Stromal cell of bone marrow (primary cell): Measurements from ENCODE around the gene ABCC8.
A peak's percentile ranks its signal among the peaks of the same experiment; 100 is the strongest.
"Not testable (repeated sequence)": the region's sequence is repeated elsewhere in the genome, so short reads cannot be mapped to it uniquely, and the experiment has no call there.

ENCODE experiments used
- DNase-seq: peaks from one replicate; pipeline ENCODE4 v3.0.0-alpha.2; 2012; ENCODE audit warnings: low read depth

Gene ABCC8

DNA sequence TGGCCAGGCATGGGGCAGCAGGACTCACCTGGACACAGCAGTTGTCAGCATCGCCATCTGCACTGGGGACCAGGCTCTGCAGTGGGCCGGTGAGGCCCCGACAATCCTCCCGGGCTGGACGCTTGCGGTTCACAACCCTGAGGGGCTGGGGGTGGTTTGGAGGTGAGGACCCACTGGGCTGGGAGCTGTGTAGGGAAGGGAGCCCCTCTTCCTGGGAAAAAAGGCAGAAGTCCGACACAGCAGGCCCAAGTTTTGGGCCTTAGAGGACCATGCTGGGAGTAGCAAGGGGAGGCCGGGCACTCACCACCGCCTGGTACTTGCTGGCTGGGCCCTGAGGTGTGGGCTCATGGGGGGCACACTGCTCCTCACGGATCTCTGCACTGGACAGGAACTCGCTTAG is 48.4 kb downstream of the ABCC8 start:
- no peak for DNase-seq

DNA sequence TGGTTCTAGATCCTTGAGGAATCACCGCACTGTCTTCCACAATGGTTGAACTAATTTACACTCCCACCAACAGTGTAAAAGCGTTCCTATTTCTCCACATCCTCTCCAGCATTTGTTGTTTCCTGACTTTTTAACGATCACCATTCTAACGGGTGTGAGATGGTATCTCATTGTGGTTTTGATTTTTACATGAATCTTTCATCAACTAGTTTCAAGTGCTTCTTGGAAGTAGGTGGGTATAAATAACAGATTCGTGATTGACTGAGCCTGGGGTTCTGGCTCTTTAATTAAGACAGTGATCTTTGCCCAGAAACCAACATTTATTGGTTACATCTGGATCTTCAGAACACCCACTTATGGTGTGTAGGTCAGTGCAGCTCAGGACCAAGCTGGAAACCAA is 50.4 kb downstream of the ABCC8 start:
- DNase-seq: not testable (repeated sequence)

- DNase-seq: no peak
Measured at GRCh38 chr11:17423533-17424310, 52.9 kb downstream of the ABCC8 start.

- DNase-seq: no peak
Measured at GRCh38 chr11:17421781-17422180, 54.9 kb downstream of the ABCC8 start.

GRCh38 chr11:17418444-17419081 is 58.1 kb downstream of the ABCC8 start:
- DNase-seq: no peak

GRCh38 chr11:17416492-17416891 is 60.2 kb downstream of the ABCC8 start:
- DNase-seq: no peak

DNA sequence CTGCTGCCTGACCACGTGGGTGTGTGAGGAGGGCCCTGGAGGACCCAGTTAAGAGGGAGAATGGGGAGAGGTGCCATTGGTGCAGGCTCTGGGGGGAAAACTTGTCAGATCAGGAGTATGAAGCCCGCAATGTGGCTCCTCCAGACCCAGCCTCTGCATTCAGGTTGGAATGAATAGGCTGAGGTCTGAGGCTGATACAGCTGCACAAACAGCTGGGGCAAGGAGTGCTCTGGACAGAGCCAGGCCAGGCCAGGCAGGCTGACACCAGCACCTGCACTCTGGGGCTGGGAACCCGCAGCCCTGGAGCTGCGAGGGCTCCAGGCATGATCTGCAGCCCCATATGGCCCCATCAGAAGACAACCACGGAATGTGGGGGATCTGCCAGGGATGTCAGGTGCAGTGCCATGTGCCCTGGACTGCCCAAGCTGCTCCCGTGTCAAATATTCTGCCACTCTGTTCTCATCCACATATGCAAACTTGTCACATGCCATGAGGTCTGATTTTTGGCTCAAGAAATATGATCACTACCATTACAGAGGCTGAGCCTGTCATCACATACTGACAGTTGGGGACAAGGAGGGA is 61.0 kb downstream of the ABCC8 start:
- DNase-seq: no peak

- no peak for DNase-seq
Measured at GRCh38 chr11:17414992-17415391, 61.7 kb downstream of the ABCC8 start.

DNA sequence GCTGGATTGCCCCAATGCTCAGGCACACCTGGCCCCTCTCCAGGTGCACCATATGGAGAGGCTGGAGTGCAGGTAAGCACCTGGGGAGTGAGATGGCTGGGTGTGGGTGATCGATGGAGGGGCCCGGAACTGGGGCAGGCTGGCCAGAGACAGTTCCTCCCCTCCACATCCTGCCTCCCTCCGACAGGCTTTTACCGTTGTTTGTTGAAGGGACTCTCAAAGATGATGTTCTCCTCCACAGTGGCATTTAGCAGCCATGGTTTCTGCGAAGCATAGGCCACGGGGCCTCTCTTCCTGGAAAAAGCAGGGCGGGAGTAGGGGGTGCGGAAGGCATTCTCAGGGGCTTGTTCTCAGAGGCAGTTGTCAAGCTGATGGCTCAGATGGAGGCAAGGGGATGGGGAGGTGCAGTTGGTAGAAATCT is 62.3 kb downstream of the ABCC8 start:
- DNase-seq: no peak

GRCh38 chr11:17413414-17414316 is 63.0 kb downstream of the ABCC8 start:
- DNase-seq: no peak

DNA sequence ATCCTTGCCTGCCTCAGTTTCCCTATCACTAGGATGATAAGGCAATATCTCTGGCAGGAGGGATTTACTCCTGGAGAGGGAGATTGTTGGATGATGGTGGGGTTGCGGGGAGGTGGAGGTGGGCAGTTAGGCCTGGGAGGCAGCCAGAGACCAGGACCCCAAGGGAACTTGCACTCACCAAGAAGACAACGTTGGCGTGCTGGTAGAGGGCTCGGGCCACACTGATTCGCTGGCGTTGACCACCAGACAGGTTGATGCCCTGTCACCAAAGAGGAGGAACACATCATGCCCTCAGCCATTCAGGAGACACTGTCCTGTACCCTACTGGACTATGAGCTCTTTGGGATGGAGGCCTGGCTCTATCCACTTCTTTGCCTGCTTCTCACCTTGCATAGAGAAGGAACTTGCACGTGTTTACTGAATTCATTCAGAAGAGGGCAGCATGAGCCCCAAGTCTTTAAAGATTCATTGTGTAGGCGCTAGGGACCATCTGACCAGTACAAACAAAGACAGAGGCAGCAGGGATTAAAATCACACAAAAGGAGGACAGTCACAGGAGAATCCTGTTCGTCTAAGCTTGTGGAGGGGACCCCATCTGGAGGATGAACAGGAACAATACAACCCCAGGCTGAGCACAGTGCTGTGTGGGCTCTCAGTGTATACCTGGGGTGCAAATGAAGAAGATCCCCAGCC is 64.0 kb downstream of the ABCC8 start:
- no peak for DNase-seq

DNA sequence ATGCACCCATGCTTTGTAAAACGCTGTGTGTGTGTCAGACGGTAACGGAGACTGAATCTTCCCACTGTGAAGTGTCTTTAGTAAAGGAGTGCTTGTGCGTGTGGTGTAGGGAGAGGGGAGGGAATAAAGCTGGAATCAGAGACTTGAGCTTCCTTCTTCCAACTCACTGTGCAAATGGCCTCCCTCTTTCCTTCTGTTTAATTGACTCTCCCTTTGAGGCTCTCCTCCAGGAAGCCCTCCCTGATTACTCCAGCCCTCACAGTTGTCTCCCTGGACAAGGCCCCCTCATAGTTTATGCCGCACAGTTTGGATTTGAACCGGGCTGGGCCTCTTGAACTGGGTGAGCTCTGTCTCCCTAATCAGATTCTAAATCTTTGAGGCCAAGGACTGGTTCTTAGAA is 65.2 kb downstream of the ABCC8 start:
- no peak for DNase-seq

DNA sequence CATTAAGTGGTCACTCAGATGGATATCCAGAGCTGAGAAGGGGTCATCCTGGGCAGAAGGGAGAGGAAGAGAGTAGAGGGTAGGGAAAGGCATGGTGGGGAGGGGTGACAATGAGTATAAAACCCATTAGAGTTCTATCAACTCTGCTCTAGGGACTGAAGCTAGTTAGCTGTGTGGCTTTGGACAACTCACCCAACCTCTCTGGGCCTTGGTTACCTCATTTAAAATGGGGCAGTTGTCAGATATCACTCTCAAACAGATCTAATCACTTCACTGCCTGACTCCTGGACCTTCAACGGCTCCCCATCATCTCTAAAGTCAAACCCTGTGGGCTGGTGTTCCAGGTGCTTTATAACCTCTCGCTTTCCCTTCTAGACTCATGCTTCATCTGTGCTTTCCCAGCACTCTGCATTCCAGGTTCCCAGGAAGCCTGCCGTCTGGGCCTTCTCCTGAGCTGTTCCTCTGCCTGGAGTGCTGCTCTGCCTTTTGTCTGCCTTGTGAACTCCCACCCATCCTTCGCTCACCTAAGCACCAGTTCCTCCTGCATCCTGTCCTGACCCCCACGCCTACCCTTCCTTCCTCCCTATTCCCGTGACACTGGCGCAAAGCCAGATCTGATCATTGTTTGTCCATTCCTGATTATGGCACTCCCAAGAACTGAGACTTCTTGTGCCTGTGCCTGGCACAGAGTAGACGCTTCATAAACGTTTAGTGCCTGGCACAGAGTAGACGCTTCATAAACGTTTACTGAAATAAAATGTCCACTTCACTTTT is 65.9 kb downstream of the ABCC8 start:
- DNase-seq: no peak

DNA sequence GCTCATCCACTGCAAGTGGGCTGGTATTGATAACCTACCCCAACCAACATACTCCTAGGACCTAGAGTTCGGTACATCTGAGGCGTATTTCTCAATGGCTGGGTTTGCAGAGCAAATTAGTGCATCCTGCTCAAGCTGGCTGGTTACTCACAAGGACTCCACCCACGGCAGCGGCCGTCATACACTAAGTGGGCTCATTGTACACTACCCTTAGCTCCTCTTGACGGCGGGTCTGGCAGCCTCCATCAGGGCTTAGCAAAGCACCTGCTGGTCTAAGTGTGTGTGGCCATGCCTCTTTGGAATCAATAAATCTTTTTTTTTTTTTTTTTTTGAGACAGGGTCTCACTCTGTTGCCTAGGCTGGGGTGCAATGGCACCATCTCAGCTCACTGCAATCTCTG is 68.0 kb downstream of the ABCC8 start:
- DNase-seq: no peak

- no peak for DNase-seq
Measured at GRCh38 chr11:17408026-17408425, 68.6 kb downstream of the ABCC8 start.

GRCh38 chr11:17407575-17407974 is 69.1 kb downstream of the ABCC8 start:
- DNase-seq: no peak

GRCh38 chr11:17406818-17407149 is 69.9 kb downstream of the ABCC8 start:
- DNase-seq: no peak

DNA sequence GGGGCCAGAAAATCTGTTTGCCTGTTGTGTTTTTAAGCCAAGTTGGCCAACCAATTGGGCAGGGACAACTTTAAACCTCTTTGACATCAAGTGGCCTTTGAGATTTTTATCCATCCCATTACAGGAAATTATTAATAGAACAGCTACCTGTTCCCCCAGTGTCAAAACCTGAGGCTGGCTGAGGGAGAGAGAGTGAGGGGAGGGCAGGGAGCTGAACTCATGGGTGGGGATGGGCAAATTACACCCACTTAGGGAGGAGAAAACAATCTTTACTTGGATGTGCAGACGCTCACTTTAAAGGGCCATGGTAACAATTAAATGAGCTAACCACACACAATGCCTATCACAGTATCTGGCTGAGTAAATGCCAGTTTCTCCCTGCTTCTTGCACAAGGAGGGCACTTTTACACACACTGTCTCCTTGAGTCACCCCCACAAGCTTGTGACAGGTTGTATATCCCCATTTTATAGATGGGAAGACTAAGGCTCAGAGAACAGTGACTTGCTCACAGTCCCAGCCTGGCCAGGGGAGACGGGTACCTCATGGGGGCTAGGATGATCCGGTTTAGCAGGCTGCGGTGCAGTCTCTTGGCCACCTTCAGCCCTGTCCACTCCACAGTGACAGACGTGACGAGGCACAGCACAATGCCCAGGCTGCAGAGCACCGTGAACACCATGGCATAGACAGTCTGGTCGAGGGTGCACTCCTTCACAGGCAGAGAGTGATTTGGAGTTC is 70.4 kb downstream of the ABCC8 start:
- DNase-seq: no peak

GRCh38 chr11:17405232-17406005 is 71.2 kb downstream of the ABCC8 start:
- DNase-seq: peak; percentile 33
